GM12891 (cell line): ENCODE data around the gene DALRD3. TPM values are rescaled to one million over a fixed set of nuclear protein-coding genes. Genes with fewer than 3 reads are reported as not detected.
A peak's percentile ranks its signal among the peaks of the same experiment; 100 is the strongest.

Source experiments
- DNase-seq: peaks from one replicate; pipeline ENCODE4 v3.0.0; 2011; ENCODE audit warnings: low spot score; ENCODE audit not compliant: insufficient read length
- FAIRE-seq: peaks from 2 replicates; lab custom pipeline; 2011; peaks lifted over from hg19 to GRCh38; lab: Jason Lieb, UNC
- PAX5 ChIP-seq: IDR thresholded peaks from 2 replicates; pipeline ENCODE4 v1.6.1; 2011; ENCODE audit warnings: low read length, moderate library complexity, mild to moderate bottlenecking; ENCODE audit not compliant: insufficient read depth, severe bottlenecking
- POLR2A ChIP-seq: IDR thresholded peaks from 2 replicates; pipeline ENCODE4 v1.6.1; 2011; ENCODE audit warnings: low read depth, low read length, control low read depth
- POLR2AphosphoS5 ChIP-seq: IDR thresholded peaks from 2 replicates; pipeline ENCODE4 v1.6.1; 2011; ENCODE audit warnings: low read depth, low read length, control low read depth
- POU2F2 ChIP-seq: IDR thresholded peaks from 2 replicates; pipeline ENCODE4 v1.6.1; 2011; ENCODE audit warnings: low read depth, mild to moderate bottlenecking, control low read depth, low read length, moderate library complexity
- SPI1 ChIP-seq: IDR thresholded peaks from 2 replicates; pipeline ENCODE4 v1.6.1; 2011; ENCODE audit warnings: low read depth, low read length, control low read depth
- TAF1 ChIP-seq: IDR thresholded peaks from 2 replicates; pipeline ENCODE4 v1.6.1; 2011; ENCODE audit warnings: low read depth, low read length, control low read depth
- polyA plus RNA-seq: library from polyadenylated mRNA; unstranded; fragments of >200 nt; gene quantifications from one replicate; pipeline ENCODE4 v1.2.1, GENCODE V29; 2012; ENCODE audit warnings: low read depth, missing spikeins, inconsistent platforms; ENCODE audit not compliant: missing spikeins

DALRD3 gene
- polyA plus RNA-seq, result 22.2 TPM

DNA sequence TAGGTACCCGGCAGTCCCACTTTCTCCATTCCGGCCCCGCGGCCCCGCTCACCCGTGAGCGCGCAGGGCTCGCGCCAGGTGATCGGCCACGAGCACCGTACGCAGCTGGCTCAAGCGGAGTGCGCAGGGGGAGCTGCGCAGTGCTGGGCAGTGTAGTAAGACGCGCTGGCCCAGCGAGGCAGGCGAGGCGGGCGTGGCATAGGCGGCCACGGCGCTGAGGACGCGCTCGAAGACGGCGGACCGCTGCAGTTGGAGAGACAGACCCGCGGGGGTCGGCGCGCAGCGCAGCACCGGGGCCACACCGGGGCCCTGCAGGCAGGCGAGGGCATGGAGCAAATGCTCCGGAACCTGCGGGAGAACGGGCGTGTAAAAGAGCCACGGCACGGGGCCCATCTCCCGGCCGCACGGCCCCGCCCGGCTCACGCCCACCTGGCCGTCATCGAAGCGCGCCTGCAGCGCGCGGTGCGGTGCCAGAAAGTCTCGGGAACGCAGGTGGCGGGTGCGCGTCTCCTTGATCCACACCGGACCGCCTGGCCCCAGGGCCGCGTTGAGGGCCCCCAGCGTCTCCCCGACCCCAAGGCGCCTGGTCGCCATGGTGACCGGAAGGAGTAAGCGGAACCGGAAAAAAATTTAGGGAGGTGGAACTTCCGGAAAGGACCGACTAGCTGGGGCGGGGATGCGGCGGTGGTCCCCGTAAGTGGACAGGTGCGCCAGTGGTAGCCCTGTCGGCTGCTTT, at the start of gene DALRD3:
Gene DALRD3 (minus strand): TSS at position 610 of the 736 bp plus-strand sequence. CDS start 16 bp downstream, at position 594.
- peak; percentile 76 for DNase-seq
- TF ChIP-seq POLR2A (peak; percentile 68), PAX5 (no peak), TAF1 (peak; percentile 57), POLR2AphosphoS5 (no peak), SPI1 (no peak), POU2F2 (peak; percentile 40; the same call in 1 of the 2 replicates)

GRCh38 chr3:49058011-49058410, 39.6 kb upstream of the DALRD3 start:
- no peak for DNase-seq
- TF ChIP-seq POU2F2, result no peak
- no peak for TF ChIP-seq POLR2A
- FAIRE-seq, result no peak

More for the DNA sequence above, at the start of gene DALRD3:
- FAIRE-seq, result peak; percentile 92

- no peak for FAIRE-seq
- no peak for DNase-seq
- TF ChIP-seq TAF1, result no peak
- no peak for TF ChIP-seq POLR2A
- TF ChIP-seq PAX5, result no peak
- TF ChIP-seq POLR2AphosphoS5, result no peak
- TF ChIP-seq POU2F2, result no peak
- no peak for TF ChIP-seq SPI1
These were observed 38.9 kb upstream of the DALRD3 start for GRCh38 chr3:49057268-49057667.

- DNase-seq (no peak), FAIRE-seq (no peak)
- TF ChIP-seq POLR2A, result no peak
- no peak for TF ChIP-seq PAX5
- no peak for TF ChIP-seq POU2F2
- no peak for TF ChIP-seq TAF1
- no peak for TF ChIP-seq POLR2AphosphoS5
- TF ChIP-seq SPI1, result no peak
These were observed 36.0 kb upstream of the DALRD3 start for GRCh38 chr3:49054344-49054862.

- no peak for DNase-seq
- FAIRE-seq, result no peak
- TF ChIP-seq SPI1, result peak; percentile 78
- no peak for TF ChIP-seq POLR2AphosphoS5
These were observed 35.2 kb upstream of the DALRD3 start for GRCh38 chr3:49053543-49053942.

DNA sequence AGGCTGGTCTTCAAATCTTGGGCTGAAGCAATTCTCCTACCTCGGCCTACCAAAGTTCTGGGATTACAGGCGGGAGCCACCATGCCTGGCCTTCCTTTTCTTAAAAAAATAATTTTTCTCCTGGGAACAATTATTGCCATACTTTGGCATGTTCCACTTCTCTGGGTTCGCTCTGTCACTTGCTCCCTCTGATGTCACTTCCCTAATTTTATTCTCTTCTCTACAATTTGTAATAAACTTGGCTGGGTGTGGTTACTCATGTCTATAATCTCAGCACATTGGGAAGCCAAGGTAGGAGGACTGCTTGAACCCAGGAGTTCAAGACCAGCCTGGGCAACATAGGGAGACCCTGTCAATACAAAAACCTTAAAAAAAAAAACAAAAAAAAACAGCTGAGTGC, 16.9 kb upstream of the DALRD3 start:
- no peak for TF ChIP-seq PAX5
- TF ChIP-seq POU2F2, result no peak
- TF ChIP-seq POLR2A, result no peak
- TF ChIP-seq POLR2AphosphoS5, result no peak
- no peak for FAIRE-seq
- DNase-seq, result no peak

DNA sequence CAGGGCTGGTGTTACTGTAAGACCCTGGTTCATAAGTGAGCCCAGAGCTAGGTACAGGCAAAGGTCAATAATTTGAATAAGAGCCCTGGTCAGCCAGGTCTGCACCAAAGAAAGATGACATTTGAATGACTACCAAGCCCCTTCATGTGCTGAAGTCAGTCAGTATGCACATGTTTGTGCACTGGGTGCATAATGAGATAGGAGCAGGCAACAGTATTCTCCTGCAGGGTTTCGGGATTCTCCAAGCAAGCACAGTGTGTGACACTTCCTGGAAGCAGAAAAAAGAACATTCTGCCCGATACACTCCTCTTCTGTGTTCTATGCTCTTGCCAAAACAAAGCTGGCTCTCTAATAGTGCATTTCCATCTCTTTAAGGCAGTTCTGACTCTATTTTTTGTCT, 16.3 kb upstream of the DALRD3 start:
- no peak for DNase-seq
- no peak for FAIRE-seq
- TF ChIP-seq PAX5 (no peak), POLR2A (no peak), POU2F2 (no peak), SPI1 (no peak), POLR2AphosphoS5 (no peak), TAF1 (no peak)

- DNase-seq (no peak), FAIRE-seq (no peak)
- TF ChIP-seq TAF1 (no peak), PAX5 (no peak), SPI1 (no peak), POU2F2 (no peak), POLR2AphosphoS5 (no peak), POLR2A (no peak)
These were observed 14.4 kb upstream of the DALRD3 start for GRCh38 chr3:49032646-49033304.

DNA sequence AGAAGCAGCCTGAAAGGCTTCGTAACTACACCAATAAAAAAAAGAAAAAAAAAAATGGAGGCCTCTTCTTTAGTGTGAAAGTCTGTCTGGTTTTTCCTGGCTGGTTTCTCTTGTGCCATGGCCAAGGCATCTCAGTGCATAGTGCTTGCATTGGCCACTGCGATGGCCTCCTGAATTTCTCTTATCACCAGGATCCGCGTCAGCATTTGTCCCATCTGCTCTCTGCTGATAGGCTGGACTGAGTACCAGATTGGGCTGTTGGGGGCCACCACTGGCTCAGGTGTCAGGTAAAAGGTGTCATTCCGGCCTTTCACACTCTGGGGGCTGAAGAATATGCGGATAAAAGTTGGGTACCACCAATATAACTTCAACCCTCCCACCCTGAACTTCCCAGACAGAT, 11.9 kb upstream of the DALRD3 start:
- DNase-seq (no peak), FAIRE-seq (no peak)
- TF ChIP-seq POLR2AphosphoS5, result no peak
- TF ChIP-seq TAF1, result no peak
- TF ChIP-seq PAX5, result no peak
- TF ChIP-seq POU2F2, result no peak
- no peak for TF ChIP-seq POLR2A
- no peak for TF ChIP-seq SPI1

GRCh38 chr3:49029563-49029884, 11.1 kb upstream of the DALRD3 start:
- DNase-seq, result no peak
- TF ChIP-seq POU2F2, result no peak
- TF ChIP-seq POLR2A, result no peak
- FAIRE-seq, result no peak
